ENCODE measurements around the gene DLGAP3. TPM values are rescaled to one million over a fixed set of nuclear protein-coding genes. Genes with fewer than 3 reads are reported as not detected.

Gene DLGAP3
- total RNA-seq, 1 experiment from 2014 or later, result 9.2 TPM

DNA sequence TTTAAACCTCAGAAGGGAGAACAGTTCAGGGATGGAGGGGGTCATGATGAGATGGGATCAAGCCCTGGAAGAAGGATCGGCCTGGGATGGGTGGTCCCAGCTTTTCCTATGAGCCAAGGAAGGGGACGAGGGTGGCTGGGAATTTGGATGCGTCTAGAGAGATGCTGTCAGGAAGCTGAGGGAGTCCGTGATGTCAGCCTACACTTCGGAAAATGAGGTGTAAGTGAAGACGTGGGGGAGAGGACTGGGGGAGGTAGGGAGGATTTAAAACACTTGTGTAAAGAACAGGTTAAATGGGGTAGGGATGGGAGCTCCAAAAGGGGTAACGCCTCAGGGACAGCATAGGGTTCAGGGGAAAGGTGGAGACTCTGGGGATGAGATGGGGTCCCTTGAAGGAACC lies 27.5 kb downstream of the DLGAP3 start:
- Histone ChIP-seq H3K27me3 (ENCODE audit: control insufficient read depth, insufficient read depth, low read length) (no peaks in the 10 kb centered on the region), H3K36me3 (replicated peaks; ENCODE audit: control insufficient read depth, insufficient read depth, low read length) (no peaks in the 10 kb centered on the region), H3K4me3 (ENCODE audit: insufficient read depth, low read depth, low read length) (no peak overlapping the region)
- no peak for DNase-seq

DNA sequence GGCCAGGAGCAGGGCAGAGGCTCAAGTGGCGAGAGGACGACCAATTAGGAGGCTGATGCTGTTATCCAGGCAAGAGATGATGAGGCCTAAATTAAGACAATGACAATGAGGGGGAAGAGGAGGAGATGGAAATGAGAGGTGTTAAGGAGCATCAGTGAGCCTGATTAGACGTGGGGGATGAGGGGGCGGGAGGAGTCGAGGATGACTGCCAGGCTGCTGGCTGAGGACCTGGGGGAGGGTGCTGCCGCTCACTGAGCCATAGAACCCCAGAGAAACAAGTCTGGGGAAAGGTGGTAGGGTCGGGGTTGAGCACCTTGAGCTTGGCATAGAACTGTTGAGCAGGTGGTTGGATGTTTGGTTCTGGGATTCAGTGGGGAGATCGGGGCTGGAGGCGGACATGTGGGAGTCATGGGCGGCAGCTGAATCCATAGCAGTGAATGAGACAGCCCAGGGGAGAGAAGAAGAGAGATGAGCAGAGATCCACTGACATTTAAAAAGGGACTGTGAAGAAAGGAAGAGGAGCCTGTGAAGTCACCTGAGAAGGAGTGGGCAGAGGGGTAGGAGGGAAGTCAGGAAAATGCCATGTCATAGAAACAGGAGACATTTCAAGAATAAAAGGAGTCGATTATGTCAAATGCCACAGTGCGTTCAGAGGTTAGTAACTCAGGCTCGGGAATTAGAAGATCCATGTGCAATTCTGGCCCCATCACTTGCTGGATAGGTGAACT lies 28.5 kb downstream of the DLGAP3 start:
- DNase-seq, result peak; percentile 38
- H3K27me3 ChIP-seq (ENCODE audit: control insufficient read depth, insufficient read depth, low read length), result no peaks in the 10 kb centered on the region
- no peak overlapping the region for H3K4me3 ChIP-seq (ENCODE audit: insufficient read depth, low read depth, low read length)
- H3K36me3 ChIP-seq (replicated peaks; ENCODE audit: control insufficient read depth, insufficient read depth, low read length), result no peaks in the 10 kb centered on the region

DNA sequence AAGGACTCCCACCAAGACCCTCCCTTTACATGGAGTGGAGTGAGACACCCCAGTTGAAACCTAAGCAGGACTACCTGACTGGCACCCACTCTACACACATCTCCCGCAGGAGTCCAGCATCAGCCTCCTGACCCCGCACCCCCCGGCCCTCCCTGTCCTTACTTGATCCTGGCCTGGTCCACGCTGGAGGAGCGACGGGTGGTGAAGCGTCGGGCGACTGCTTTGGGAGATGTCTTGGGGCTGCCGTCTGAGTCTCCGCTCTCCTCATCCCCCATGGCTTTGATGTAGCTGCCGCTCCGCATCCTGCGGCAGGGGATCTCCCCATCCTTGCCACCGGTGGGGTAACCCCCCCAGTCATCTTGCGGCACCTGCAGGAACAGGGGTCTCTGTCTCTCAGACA lies 29.5 kb downstream of the DLGAP3 start:
- Histone ChIP-seq H3K27me3 (ENCODE audit: control insufficient read depth, insufficient read depth, low read length) (no peaks in the 10 kb centered on the region), H3K36me3 (replicated peaks; ENCODE audit: control insufficient read depth, insufficient read depth, low read length) (no peaks in the 10 kb centered on the region), H3K4me3 (ENCODE audit: insufficient read depth, low read depth, low read length) (no peak overlapping the region)
- peak; percentile 29 for DNase-seq

DNA sequence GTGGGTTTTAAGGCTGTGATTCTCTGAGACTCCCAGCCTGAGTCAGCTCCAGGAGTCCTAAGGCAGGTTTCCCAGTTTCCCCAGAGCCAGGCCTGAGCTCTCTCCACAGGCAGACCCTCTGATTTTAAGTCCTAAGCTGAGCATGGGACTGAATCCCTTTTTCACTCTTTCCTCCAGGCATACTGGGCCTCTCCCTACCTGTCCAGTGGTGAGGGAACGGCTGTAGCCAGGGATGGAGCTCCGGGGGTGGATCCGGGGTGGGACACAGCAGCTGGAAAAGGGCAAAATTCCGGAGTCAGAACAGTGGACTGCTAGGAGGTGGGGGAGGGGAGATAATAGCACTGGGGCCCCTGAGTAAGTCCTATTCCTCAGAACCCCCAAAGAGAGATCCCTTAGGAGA lies 30.0 kb downstream of the DLGAP3 start:
- Histone ChIP-seq H3K27me3 (ENCODE audit: control insufficient read depth, insufficient read depth, low read length) (no peaks in the 10 kb centered on the region), H3K4me3 (ENCODE audit: insufficient read depth, low read depth, low read length) (no peak overlapping the region), H3K36me3 (replicated peaks; ENCODE audit: control insufficient read depth, insufficient read depth, low read length) (no peaks in the 10 kb centered on the region)
- DNase-seq, result peak; percentile 26

DNA sequence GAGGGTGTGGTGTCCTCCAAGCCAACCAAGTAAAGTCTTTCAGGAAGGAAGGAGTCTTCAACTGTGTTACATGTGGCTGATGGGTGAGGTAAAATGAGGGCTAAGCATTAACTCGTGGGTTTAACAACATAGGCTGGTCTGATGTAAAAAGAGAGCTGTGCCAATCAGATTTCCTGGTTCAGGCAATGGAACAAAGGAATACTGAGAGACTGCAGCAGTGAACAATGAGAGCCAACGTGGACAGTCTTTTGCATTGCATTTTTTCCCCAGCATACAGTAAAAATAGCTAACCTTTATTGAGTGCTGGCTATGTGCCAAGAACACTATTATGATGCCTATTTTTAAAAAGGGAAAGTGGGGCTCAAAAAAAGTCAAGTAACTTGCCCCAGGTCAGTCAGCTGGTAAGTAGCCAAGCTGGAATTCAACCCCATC lies 31.1 kb downstream of the DLGAP3 start:
- H3K4me3 ChIP-seq (ENCODE audit: insufficient read depth, low read depth, low read length), result no peak overlapping the region
- H3K27me3 ChIP-seq (ENCODE audit: control insufficient read depth, insufficient read depth, low read length), result no peaks in the 10 kb centered on the region
- H3K36me3 ChIP-seq (replicated peaks; ENCODE audit: control insufficient read depth, insufficient read depth, low read length), result no peaks in the 10 kb centered on the region
- no peak for DNase-seq

DNA sequence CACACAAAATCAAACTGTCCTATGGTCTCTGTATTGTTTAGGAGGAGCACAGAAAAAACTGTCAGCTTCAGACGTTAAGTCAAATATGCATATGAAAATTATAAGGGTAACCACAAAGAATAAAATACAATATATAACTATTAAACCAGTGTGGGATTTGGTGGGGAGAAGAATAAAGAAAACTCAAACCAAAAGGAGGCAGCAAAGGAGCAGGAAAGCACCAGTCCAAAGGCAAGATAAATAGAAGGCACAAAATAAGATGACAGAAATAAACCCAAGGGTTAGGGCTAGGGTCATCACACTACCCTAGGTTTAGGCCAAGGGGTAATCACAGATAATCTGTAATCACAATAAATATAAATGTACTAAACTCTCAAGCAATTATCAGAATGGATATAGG lies 32.8 kb downstream of the DLGAP3 start:
- Histone ChIP-seq H3K36me3 (replicated peaks; ENCODE audit: control insufficient read depth, insufficient read depth, low read length) (no peaks in the 10 kb centered on the region), H3K27me3 (ENCODE audit: control insufficient read depth, insufficient read depth, low read length) (no peaks in the 10 kb centered on the region), H3K4me3 (ENCODE audit: insufficient read depth, low read depth, low read length) (no peak overlapping the region)
- no peak for DNase-seq

DNA sequence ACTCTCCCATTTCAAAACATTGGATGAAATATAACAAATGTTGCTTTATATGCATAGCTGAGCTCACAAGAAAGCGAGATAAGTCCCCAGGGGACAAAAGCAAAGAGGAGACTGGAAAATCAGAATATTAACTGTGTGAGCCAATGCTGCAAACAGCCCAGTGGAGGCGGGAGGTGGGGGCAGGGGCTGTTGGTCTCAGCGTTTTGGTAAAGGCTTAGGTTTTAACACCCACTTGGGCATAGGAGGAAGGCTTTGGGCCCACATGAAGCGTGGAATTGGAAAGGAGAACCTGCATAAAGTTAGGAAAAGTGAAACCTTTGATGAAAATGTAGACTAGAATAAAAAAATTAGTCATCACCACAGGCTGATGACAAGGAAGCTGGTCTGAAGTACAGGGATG lies 39.7 kb downstream of the DLGAP3 start:
- no peak overlapping the region for H3K4me3 ChIP-seq (ENCODE audit: insufficient read depth, low read depth, low read length)
- H3K27me3 ChIP-seq (ENCODE audit: control insufficient read depth, insufficient read depth, low read length), result peaks cover 22% of the 10 kb centered on the region
- DNase-seq, result no peak
- H3K36me3 ChIP-seq (replicated peaks; ENCODE audit: control insufficient read depth, insufficient read depth, low read length), result no peaks in the 10 kb centered on the region

DNA sequence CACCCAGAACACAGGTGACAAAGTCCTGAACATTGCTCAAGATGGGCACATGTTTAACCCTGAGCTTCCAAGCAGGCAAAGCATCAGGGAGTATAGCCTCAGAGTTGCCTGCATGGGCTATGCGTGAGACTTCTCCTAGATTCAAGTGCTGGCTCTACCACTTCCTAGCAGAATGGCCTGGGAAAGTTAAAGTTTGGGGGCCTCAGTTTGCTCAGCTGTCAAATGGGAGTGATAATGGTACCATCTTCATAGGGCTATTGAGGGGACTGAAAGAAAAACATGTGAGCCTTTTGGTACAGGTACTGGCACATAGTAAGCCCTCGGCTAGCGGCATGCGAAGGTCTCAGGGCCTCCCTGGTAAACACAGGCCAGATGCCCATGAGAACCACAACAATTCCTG lies 41.9 kb downstream of the DLGAP3 start:
- H3K4me3 ChIP-seq (ENCODE audit: insufficient read depth, low read depth, low read length), result no peak overlapping the region
- no peak for DNase-seq
- H3K27me3 ChIP-seq (ENCODE audit: control insufficient read depth, insufficient read depth, low read length), result peaks cover 30% of the 10 kb centered on the region
- H3K36me3 ChIP-seq (replicated peaks; ENCODE audit: control insufficient read depth, insufficient read depth, low read length), result no peaks in the 10 kb centered on the region

DNA sequence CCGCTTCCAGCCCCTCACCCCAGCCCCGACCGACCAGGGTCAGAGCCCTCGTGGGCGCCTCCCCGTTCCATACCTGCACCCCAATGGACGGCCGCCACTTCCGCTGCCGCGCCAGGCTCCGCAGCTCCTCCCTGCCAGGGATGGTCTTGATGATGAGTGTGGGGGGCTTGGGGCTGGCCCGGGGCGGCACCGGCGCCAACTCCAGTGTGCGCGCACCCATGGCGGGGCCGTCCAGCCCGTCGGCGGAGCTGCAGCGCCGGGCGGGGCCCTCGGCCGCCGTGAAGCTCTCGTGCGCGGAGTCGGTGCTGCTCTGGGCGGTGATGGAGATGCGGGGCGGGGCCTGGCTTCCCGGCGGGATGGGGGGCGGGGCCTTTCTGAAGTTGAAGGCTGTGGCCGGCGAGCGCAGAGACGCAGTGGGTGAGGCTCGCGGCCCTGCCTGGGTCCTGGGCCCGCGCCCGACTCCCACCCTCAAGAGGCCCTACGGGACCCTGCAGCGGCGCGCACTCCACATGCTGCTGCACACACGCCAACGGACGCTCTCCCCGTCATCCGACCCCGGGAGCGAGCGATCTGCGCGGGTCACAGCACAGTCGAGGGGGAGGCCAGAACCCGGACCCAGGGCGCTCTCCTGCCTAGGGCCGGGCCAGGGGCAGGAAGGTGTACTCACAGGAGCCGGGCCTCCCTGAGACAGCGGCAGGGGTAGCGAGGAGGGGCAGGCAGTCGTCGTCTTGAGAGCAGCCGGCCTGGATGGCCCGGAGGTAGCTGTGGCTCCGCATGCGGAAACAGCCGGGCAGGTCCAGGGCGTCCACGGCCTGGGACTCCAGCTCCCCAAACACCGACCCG lies 43.8 kb downstream of the DLGAP3 start:
- peak; percentile 96 for DNase-seq
- Histone ChIP-seq H3K36me3 (replicated peaks; ENCODE audit: control insufficient read depth, insufficient read depth, low read length) (no peaks in the 10 kb centered on the region), H3K27me3 (ENCODE audit: control insufficient read depth, insufficient read depth, low read length) (peaks cover 30% of the 10 kb centered on the region), H3K4me3 (ENCODE audit: insufficient read depth, low read depth, low read length) (peak overlapping the region; percentile 53)

DNA sequence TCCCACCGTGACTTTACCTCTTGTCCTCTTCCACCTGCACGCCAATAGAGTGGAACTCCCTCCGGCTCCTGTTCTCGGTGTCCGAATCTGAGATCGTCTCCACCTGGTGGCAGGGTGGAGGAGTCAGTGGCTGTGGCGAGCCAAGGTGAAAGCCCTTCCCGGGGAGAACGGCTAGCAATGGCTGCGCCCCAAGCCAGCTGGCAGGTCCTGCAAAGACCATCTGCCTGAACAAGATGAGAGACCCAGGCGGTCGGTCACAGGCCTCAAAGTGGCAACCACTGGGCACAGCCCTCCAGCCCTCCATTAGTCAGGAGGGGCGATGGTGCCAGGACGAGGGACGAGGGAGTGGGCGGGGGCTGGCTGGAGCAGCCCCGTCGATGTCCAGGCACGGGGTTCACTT lies 44.5 kb downstream of the DLGAP3 start:
- Histone ChIP-seq H3K36me3 (replicated peaks; ENCODE audit: control insufficient read depth, insufficient read depth, low read length) (no peaks in the 10 kb centered on the region), H3K27me3 (ENCODE audit: control insufficient read depth, insufficient read depth, low read length) (peaks cover 30% of the 10 kb centered on the region), H3K4me3 (ENCODE audit: insufficient read depth, low read depth, low read length) (peak overlapping the region; percentile 53)
- DNase-seq, result peak; percentile 88

DNA sequence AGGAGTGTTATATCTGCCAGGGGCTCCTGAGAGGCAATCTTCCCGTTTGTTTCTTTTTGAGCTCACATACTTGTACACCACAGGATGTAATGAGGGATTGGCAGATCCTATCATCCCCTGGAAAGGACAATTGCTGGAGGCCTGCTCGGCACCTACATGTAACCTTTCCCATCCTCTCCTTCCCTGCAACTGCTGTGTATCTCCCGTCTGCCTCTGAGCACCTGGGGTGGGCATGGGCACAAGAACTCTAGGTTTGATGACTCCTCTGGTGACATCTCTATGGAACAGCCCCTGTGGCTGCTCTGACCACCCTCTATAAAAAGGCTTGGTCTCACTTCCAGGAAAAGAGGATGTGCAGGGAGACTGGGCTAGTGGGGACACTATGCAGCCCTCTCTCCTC lies 44.9 kb downstream of the DLGAP3 start:
- DNase-seq, result no peak
- H3K4me3 ChIP-seq (ENCODE audit: insufficient read depth, low read depth, low read length), result peak overlapping the region; percentile 53; the same call in 1 of the 2 replicates
- H3K27me3 ChIP-seq (ENCODE audit: control insufficient read depth, insufficient read depth, low read length), result peaks cover 30% of the 10 kb centered on the region
- no peaks in the 10 kb centered on the region for H3K36me3 ChIP-seq (replicated peaks; ENCODE audit: control insufficient read depth, insufficient read depth, low read length)

DNA sequence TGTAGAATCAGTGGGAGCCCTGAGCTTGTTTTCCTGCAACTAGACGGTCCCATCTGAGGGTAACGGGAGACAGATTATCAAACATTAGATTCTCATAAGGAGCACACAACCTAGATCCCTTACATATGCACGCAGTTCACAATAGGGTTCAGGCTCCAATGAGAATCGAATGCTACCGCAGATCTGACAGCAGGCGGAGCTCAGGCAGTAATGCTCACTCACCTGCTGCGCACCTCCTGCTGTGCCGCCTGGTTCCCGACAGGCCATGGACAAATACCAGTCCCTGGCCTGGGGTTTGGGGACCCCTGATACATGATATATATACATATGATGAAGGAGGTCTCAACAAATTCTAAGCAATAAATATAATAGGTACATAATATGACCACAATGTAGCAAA lies 50.2 kb downstream of the DLGAP3 start:
- Histone ChIP-seq H3K27me3 (ENCODE audit: control insufficient read depth, insufficient read depth, low read length) (peaks cover 5% of the 10 kb centered on the region; the same call in 1 of the 2 replicates), H3K36me3 (replicated peaks; ENCODE audit: control insufficient read depth, insufficient read depth, low read length) (no peaks in the 10 kb centered on the region), H3K4me3 (ENCODE audit: insufficient read depth, low read depth, low read length) (no peak overlapping the region)
- peak; percentile 61 for DNase-seq

DNA sequence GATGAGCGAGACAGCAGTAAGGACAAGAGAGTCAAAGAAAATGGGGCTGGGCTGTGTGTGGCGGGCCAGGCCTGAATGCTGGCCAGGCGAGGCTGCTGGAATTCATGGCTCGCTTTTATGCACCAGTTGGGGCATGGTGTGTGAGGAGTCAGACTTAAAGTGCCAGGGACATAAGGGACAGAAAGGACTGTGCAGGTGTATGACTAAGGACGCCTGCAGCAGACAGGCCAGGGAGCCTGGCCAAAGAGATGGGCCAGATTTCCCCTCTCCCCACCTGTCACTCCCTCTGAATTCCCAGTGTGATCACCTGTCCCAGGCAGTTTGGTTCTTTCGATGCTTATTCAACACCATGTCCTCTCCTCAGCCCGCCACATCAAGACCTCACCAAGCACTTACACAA lies 53.0 kb downstream of the DLGAP3 start:
- Histone ChIP-seq H3K27me3 (ENCODE audit: control insufficient read depth, insufficient read depth, low read length) (no peaks in the 10 kb centered on the region), H3K36me3 (replicated peaks; ENCODE audit: control insufficient read depth, insufficient read depth, low read length) (no peaks in the 10 kb centered on the region), H3K4me3 (ENCODE audit: insufficient read depth, low read depth, low read length) (no peak overlapping the region)
- no peak for DNase-seq

DNA sequence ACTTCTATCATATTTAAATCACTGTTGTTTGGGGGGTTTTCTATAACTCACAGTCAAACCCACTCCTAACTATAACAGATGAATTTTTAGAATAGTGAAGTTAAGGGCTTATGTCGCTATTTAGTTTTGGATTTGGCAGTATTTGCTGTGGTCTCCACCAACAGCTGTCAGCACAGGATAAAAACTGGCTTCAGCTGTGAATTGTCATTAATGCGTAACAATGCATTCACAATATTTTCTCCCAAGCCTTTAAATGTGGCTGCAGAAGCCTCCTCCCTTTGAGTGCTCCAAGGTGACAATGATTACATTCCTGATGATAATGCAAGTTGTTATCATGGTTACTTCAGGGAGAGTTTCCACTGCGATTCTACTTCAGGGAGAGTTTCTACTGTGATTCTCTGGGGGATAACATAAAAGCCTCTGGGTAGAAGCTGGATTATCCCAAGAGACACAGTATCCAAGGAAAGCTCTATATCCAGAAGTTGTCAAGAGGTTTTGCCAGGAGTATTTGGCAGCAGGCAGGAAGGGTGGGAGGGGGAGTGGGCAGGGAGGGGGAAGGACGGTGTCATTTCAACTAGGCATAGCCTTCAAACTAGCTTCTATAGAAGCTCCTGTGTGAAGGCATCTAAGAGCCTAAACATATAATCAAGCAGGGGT lies 55.0 kb downstream of the DLGAP3 start:
- Histone ChIP-seq H3K36me3 (replicated peaks; ENCODE audit: control insufficient read depth, insufficient read depth, low read length) (no peaks in the 10 kb centered on the region), H3K27me3 (ENCODE audit: control insufficient read depth, insufficient read depth, low read length) (no peaks in the 10 kb centered on the region), H3K4me3 (ENCODE audit: insufficient read depth, low read depth, low read length) (no peak overlapping the region)
- no peak for DNase-seq

DNA sequence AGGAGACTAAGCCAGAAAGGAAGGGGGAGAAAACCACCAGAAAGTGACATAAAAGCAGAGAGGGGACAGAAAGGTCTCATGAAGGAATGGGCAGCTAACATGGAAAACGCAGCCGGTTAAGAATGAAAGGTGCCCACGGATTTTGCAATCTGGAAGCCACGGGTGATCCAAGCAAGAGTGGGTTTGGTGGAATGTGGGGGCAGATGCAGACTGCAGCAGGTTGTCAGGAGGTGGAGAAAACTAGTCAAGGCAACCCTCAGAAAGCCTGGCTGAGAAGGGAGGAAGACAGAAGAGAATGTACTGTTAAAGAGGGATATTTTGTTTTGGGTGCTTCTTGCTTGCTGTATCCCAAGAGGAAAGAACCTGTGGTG lies 57.3 kb downstream of the DLGAP3 start:
- no peak for DNase-seq
- Histone ChIP-seq H3K4me3 (ENCODE audit: insufficient read depth, low read depth, low read length) (no peak overlapping the region), H3K36me3 (replicated peaks; ENCODE audit: control insufficient read depth, insufficient read depth, low read length) (no peaks in the 10 kb centered on the region), H3K27me3 (ENCODE audit: control insufficient read depth, insufficient read depth, low read length) (peaks cover 3% of the 10 kb centered on the region; the same call in 1 of the 2 replicates)

Data from H7 (cell line).